CD14-positive monocyte (primary cell): ENCODE results near the gene CCN6. TPM values are rescaled to one million over a fixed set of nuclear protein-coding genes. Genes with fewer than 3 reads are reported as not detected.

Experiments
- DNase-seq, 3 donors: peaks; one replicate each; pipeline ENCODE4 v3.0.0-alpha.2; 2011 to 2022
- H2AFZ ChIP-seq: 2 replicates; pipeline ENCODE4 v1.6.0; 2012; ENCODE audit warnings: mild to moderate bottlenecking, low read depth, low read length, inconsistent platforms; ENCODE audit not compliant: insufficient read depth, poor library complexity, severe bottlenecking
- H3K27ac ChIP-seq, 2 donors: 1 replicate in 1 of 2; 2 replicates in 1 of 2; pipeline ENCODE4 v1.5.1; 2012 to 2013; ENCODE audit warnings: low read length in 2 of 2, control low read depth in 1 of 2, inconsistent platforms in 1 of 2, low read depth in 1 of 2, mild to moderate bottlenecking in 1 of 2
- H3K27me3 ChIP-seq, 2 donors: one replicate each; pipeline versions ENCODE4 v1.6.0 to v1.6.1; 2011 to 2013; ENCODE audit warnings: low read length in 2 of 2; ENCODE audit not compliant: control insufficient read depth in 2 of 2, insufficient read depth in 2 of 2
- H3K36me3 ChIP-seq, 2 donors: replicated peaks in 1 of 2; 1 replicate in 1 of 2; 2 replicates in 1 of 2; pipeline versions ENCODE4 v1.5.1 to v1.6.1; 2012 to 2013; ENCODE audit warnings: low read length in 2 of 2, control low read depth in 1 of 2, inconsistent platforms in 1 of 2, mild to moderate bottlenecking in 1 of 2; ENCODE audit not compliant: insufficient read depth in 2 of 2, control insufficient read depth in 1 of 2
- H3K4me1 ChIP-seq, 2 donors: 1 replicate in 1 of 2; 2 replicates in 1 of 2; pipeline versions ENCODE4 v1.5.1 to v1.6.1; 2012 to 2013; ENCODE audit warnings: low read length in 2 of 2, control low read depth in 1 of 2, inconsistent platforms in 1 of 2, mild to moderate bottlenecking in 1 of 2, moderate library complexity in 1 of 2; ENCODE audit not compliant: insufficient read depth in 2 of 2, control insufficient read depth in 1 of 2
- H3K4me2 ChIP-seq: replicated peaks from 2 replicates; pipeline ENCODE3; 2012; ENCODE audit warnings: low read length, moderate library complexity, mild to moderate bottlenecking; ENCODE audit not compliant: poor library complexity, severe bottlenecking; ENCODE audit errors: extremely low read depth
- H3K4me3 ChIP-seq, 3 experiments: fragments of 200-600 bp in 1 of 3; sonication (generic) in 1 of 3; replicated peaks in 1 of 3; 1 replicate in 2 of 3; 2 replicates in 1 of 3; pipeline ENCODE4 v1.5.1; 2011 to 2013; ENCODE audit warnings: low read length in 3 of 3, mild to moderate bottlenecking in 3 of 3, control low read depth in 2 of 3, low read depth in 2 of 3, inconsistent platforms in 1 of 3, moderate library complexity in 1 of 3
- H3K79me2 ChIP-seq: 2 replicates; pipeline ENCODE4 v1.6.0; 2012; ENCODE audit warnings: mild to moderate bottlenecking, control low read depth, inconsistent platforms, low read length, moderate library complexity; ENCODE audit not compliant: insufficient read depth
- H3K9ac ChIP-seq: 2 replicates; pipeline ENCODE4 v1.6.0; 2017; ENCODE audit warnings: low read length, mild to moderate bottlenecking; ENCODE audit not compliant: insufficient read depth, poor library complexity, severe bottlenecking
- H3K9me3 ChIP-seq, 2 donors: replicated peaks in 1 of 2; 1 replicate in 1 of 2; 2 replicates in 1 of 2; pipeline versions ENCODE4 v1.5.1 to v1.6.1; 2012 to 2013; ENCODE audit warnings: low read length in 2 of 2, control low read depth in 1 of 2; ENCODE audit not compliant: control insufficient read depth in 1 of 2, insufficient read depth in 1 of 2
- H4K20me1 ChIP-seq: 2 replicates; pipeline ENCODE4 v1.6.0; 2012; ENCODE audit warnings: mild to moderate bottlenecking, low read length, control low read depth, moderate library complexity; ENCODE audit not compliant: insufficient read depth
- H3K27ac Mint-ChIP-seq, 7 donors: one replicate each; pipeline ENCODE4 v1.8.0; 2020; ENCODE audit warnings: mild to moderate bottlenecking in 7 of 7, mixed read lengths in 7 of 7, moderate library complexity in 6 of 7, inconsistent platforms in 2 of 7
- H3K27me3 Mint-ChIP-seq, 3 donors: one replicate each; pipeline ENCODE4 v1.8.0; 2021 to 2022; ENCODE audit warnings: low read depth in 3 of 3, mild to moderate bottlenecking in 3 of 3, mixed read lengths in 3 of 3, moderate library complexity in 3 of 3, inconsistent platforms in 1 of 3
- H3K36me3 Mint-ChIP-seq, 2 donors: one replicate each; pipeline ENCODE4 v1.8.0; 2020; ENCODE audit warnings: mixed read lengths in 2 of 2, inconsistent platforms in 1 of 2, mild to moderate bottlenecking in 1 of 2
- H3K4me1 Mint-ChIP-seq: one replicate; pipeline ENCODE4 v1.8.0; 2020; ENCODE audit warnings: mild to moderate bottlenecking, mixed read lengths
- H3K4me3 Mint-ChIP-seq, 2 donors: one replicate each; pipeline ENCODE4 v1.8.0; 2020; ENCODE audit warnings: mild to moderate bottlenecking in 2 of 2, mixed read lengths in 2 of 2, moderate library complexity in 1 of 2
- H3K9me3 Mint-ChIP-seq, 7 donors: one replicate each; pipeline ENCODE4 v1.8.0; 2020 to 2022; ENCODE audit warnings: mixed read lengths in 7 of 7, mild to moderate bottlenecking in 6 of 7, moderate library complexity in 6 of 7, inconsistent platforms in 2 of 7
- WGBS: methylation state at CpG from one replicate; pipeline ENCODE4 v1.1.5; 2013; ENCODE audit warnings: missing lambda C conversion rate; ENCODE audit not compliant: insufficient coverage; 5-methylcytosine and 5-hydroxymethylcytosine counted together
- intact Hi-C, 2 donors: fragments of 100-400 bp; cut with micrococcal nuclease; formaldehyde crosslinking; loops; one replicate each; pipeline versions ENCODE4 v1.15.0 to v1.15.1; 2023
- polyA plus RNA-seq, 3 donors: library from polyadenylated mRNA; depleted of rRNA in 1 of 3; unstranded in 2 of 3; stranded (reverse) in 1 of 3; fragments of 300-500 nt in 2 of 3; fragments of >200 nt in 1 of 3; fragmentation: Illumina TruSeq in 2 of 3; gene quantifications; 1 replicate in 2 of 3; 2 replicates in 1 of 3; pipeline ENCODE4 v1.2.3, GENCODE V29; 2012 to 2021
- TF ChIP-seq, protein P1 (sequence below): fragments of 200-600 bp; IDR thresholded peaks from one replicate; pipeline ENCODE4 v1.8.0; 2022; ENCODE audit warnings: antibody characterized with exemption, mild to moderate bottlenecking

Gene CCN6
- polyA plus RNA-seq, 3 donors = not detected

DNA sequence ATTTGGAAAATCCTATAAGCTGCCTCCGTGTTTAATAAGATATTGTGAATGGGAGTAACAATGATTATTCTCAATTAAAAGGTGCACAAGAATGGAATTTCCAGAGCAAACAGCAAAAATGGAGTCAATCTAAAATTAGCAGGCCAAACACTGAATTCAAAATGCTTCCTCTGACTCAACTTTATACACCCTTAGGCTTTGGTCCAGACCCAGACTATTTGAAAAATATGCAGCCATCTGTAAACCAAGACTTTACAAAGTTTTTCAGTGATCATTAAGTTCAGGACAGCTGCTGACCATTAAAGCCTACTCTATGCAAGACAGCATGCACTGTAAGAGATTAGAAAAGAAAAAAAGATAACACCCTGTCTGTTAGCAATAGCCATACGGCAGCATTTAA is 39.4 kb upstream of the CCN6 start:
- Mint-ChIP-seq H3K36me3 (no peaks in the 10 kb centered on the region), H3K27me3 (no peaks in the 10 kb centered on the region), H3K27ac (no peak overlapping the region), H3K4me1 (peaks cover 5% of the 10 kb centered on the region), H3K9me3 (no peaks in the 10 kb centered on the region), H3K4me3 (no peak overlapping the region)
- Histone ChIP-seq H3K9ac (no peak overlapping the region), H3K27me3 (no peaks in the 10 kb centered on the region), H3K36me3 (no peaks in the 10 kb centered on the region), H4K20me1 (no peaks in the 10 kb centered on the region), H3K4me1 (no peaks in the 10 kb centered on the region), H2AFZ (no peak overlapping the region), H3K79me2 (no peaks in the 10 kb centered on the region), H3K27ac (no peak overlapping the region), H3K4me3 (no peak overlapping the region), H3K9me3 (no peaks in the 10 kb centered on the region), H3K4me2 (no peak overlapping the region)
- no peak for DNase-seq
- TF ChIP-seq, protein P1, sequence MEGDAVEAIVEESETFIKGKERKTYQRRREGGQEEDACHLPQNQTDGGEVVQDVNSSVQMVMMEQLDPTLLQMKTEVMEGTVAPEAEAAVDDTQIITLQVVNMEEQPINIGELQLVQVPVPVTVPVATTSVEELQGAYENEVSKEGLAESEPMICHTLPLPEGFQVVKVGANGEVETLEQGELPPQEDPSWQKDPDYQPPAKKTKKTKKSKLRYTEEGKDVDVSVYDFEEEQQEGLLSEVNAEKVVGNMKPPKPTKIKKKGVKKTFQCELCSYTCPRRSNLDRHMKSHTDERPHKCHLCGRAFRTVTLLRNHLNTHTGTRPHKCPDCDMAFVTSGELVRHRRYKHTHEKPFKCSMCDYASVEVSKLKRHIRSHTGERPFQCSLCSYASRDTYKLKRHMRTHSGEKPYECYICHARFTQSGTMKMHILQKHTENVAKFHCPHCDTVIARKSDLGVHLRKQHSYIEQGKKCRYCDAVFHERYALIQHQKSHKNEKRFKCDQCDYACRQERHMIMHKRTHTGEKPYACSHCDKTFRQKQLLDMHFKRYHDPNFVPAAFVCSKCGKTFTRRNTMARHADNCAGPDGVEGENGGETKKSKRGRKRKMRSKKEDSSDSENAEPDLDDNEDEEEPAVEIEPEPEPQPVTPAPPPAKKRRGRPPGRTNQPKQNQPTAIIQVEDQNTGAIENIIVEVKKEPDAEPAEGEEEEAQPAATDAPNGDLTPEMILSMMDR = no peak
- WGBS = 100% methylated on average over 1 of the region's 2 CpGs
- intact Hi-C loops = no loop called here

DNA sequence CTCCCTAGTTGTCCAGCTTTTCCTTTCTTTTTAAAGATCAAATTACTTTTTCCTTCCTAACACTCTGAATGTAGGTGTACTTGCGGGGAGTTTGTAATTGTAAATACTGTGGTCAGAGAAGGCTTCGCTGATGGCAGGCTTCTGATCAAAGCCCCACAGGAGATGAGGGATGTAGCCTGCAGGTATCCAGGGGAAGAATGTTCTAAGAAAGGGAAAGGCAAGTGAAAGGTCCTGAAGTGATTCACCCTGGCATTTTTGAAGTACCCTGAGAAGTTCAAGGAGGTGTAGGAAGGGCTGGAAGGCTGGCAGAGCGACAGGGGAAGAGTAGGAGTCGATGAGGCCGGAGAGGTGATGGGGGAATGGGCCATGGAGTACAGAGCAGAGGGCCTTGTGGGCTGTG is 38.2 kb upstream of the CCN6 start:
- Mint-ChIP-seq H3K4me1 (no peaks in the 10 kb centered on the region), H3K27me3 (peaks cover 0 to 3% (median 0%) of the 10 kb centered on the region in 3 donors), H3K4me3 (no peak overlapping the region), H3K9me3 (no peaks in the 10 kb centered on the region), H3K27ac (no peak overlapping the region), H3K36me3 (no peaks in the 10 kb centered on the region)
- no peak overlapping the region for H3K9ac ChIP-seq
- no peak overlapping the region for H3K4me3 ChIP-seq
- no peak for DNase-seq
- H3K4me1 ChIP-seq = no peaks in the 10 kb centered on the region
- no peaks in the 10 kb centered on the region for H3K9me3 ChIP-seq
- TF ChIP-seq, protein P1 = no peak
- H3K27me3 ChIP-seq = no peaks in the 10 kb centered on the region
- intact Hi-C loops = no loop called here
- no peak overlapping the region for H2AFZ ChIP-seq
- no peaks in the 10 kb centered on the region for H3K79me2 ChIP-seq
- H3K36me3 ChIP-seq = no peaks in the 10 kb centered on the region
- H4K20me1 ChIP-seq = no peaks in the 10 kb centered on the region
- 96% methylated on average over 5 of the region's 5 CpGs for WGBS
- no peak overlapping the region for H3K4me2 ChIP-seq
- H3K27ac ChIP-seq = no peak overlapping the region
